Stomach (tissue), 4 donors: ENCODE data around the gene RASA3.

Experiments used
- EP300 ChIP-seq: sonication (generic); formaldehyde crosslinking; IDR thresholded peaks from one replicate; pipeline ENCODE4 v1.6.1; 2017; ENCODE audit warnings: antibody characterized with exemption
- POLR2A ChIP-seq, 4 donors: fragments of 450-650 bp; IDR thresholded peaks; one replicate each; pipeline ENCODE4 v1.6.1; 2016; ENCODE audit warnings: antibody characterized with exemption in 4 of 4, control low read depth in 2 of 4, mild to moderate bottlenecking in 1 of 4, moderate library complexity in 1 of 4
- POLR2AphosphoS5 ChIP-seq, 3 donors: sonication (generic); formaldehyde crosslinking; IDR thresholded peaks; one replicate each; pipeline ENCODE4 v1.6.1; 2016; ENCODE audit warnings: antibody characterized with exemption in 3 of 3
- TF ChIP-seq, protein P1 (sequence below), 7 experiments: fragments of 450-650 bp in 4 of 7; fragments of 200-600 bp in 3 of 7; sonication (generic) in 3 of 7; IDR thresholded peaks; one replicate each; pipeline ENCODE4 v1.5.1; 2016 to 2019; ENCODE audit warnings: antibody characterized with exemption in 7 of 7, control low read depth in 2 of 7, mild to moderate bottlenecking in 1 of 7

DNA sequence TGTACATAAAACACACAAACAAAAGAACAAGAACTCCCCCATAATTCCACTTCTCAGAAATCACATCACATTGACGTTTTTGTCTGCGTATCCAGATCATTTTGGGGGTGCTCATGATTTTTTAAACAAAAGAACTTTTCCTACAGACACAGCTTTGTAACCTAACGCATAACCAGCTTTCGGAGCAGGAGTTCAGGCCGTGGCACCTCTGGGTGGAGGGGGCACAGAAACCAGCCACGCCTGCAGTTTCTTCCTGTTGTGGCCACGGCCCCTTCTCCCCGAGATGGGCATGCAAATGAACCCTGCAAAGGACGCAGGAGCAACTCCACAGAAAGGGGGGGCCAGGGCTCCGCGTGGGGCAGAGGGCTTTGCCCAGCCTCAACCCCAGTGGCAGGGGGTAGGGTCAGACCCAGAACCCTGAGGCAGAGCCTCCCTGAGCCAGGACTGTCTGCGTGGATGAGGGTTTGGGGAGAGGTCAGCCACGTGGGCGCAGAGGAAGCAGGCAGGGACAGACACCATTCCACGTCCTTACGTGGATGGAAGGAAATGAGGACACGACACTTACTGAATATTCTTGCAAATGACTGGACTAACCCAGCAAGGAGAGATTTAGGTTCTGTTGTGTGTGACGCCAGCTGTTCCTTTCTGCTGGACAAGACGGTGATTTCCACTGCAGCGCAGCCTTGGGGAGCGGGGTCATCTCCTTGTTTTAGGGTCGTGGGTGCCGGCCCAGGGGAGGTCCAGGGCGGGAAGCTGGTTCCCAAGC, 64.4 kb downstream of the RASA3 start:
- TF ChIP-seq, protein P1, sequence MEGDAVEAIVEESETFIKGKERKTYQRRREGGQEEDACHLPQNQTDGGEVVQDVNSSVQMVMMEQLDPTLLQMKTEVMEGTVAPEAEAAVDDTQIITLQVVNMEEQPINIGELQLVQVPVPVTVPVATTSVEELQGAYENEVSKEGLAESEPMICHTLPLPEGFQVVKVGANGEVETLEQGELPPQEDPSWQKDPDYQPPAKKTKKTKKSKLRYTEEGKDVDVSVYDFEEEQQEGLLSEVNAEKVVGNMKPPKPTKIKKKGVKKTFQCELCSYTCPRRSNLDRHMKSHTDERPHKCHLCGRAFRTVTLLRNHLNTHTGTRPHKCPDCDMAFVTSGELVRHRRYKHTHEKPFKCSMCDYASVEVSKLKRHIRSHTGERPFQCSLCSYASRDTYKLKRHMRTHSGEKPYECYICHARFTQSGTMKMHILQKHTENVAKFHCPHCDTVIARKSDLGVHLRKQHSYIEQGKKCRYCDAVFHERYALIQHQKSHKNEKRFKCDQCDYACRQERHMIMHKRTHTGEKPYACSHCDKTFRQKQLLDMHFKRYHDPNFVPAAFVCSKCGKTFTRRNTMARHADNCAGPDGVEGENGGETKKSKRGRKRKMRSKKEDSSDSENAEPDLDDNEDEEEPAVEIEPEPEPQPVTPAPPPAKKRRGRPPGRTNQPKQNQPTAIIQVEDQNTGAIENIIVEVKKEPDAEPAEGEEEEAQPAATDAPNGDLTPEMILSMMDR (IDR thresholded peaks at IDR 0.05) = no peak
- TF ChIP-seq POLR2AphosphoS5 (IDR thresholded peaks at IDR 0.05) (no peak), POLR2A (IDR thresholded peaks at IDR 0.05) (no peak), EP300 (no peak)
